SHP77 (cell line): ENCODE measurements around the gene DNAI2.
"Not testable (repeated sequence)": the region's sequence is repeated elsewhere in the genome, so short reads cannot be mapped to it uniquely, and the experiment has no call there.

Source experiments
- DNase-seq, 2 experiments: peaks; one replicate each; lab custom pipeline; 2025; lab: John Stamatoyannopoulos, UW

The DNAI2 gene

GRCh38 chr17:74245145-74245831 lies 28.7 kb upstream of the DNAI2 start:
- no peak for DNase-seq

- DNase-seq: no peak
Observed at GRCh38 chr17:74245871-74246270, 28.2 kb upstream of the DNAI2 start.

DNA sequence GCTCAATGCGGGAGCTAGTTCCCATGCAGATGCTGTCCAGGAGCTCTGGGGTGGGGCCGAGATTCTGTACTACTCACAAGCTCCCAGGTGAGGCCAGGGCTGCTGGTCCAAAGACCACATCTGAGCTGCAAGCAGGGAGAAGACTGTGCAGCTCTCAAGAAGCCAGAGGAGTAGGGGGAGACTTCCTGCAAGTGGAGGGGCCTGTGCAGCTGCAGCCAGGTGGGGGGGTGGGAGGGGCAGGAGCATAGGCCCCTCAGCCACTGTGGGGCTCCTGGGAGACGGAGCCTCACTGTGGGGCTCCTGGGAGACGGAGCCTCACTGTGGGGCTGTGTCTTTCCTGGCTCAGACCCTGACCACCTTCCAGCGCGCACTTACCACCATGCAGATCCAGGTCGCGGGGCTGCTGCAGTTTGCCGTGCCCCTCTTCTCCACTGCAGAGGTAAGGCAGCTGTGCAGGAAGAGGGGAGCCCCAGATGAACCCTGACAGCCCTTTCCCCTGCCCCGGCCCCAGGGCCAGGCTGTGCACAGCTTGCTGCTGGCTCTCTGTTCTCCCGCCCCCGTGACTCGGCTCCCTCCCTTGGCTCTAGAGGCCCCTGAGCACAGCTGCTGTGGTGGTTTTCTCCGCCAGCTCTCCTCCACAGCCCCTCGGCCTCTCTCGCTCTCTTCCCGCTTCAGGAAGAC lies 24.3 kb upstream of the DNAI2 start:
- DNase-seq: no peak

DNA sequence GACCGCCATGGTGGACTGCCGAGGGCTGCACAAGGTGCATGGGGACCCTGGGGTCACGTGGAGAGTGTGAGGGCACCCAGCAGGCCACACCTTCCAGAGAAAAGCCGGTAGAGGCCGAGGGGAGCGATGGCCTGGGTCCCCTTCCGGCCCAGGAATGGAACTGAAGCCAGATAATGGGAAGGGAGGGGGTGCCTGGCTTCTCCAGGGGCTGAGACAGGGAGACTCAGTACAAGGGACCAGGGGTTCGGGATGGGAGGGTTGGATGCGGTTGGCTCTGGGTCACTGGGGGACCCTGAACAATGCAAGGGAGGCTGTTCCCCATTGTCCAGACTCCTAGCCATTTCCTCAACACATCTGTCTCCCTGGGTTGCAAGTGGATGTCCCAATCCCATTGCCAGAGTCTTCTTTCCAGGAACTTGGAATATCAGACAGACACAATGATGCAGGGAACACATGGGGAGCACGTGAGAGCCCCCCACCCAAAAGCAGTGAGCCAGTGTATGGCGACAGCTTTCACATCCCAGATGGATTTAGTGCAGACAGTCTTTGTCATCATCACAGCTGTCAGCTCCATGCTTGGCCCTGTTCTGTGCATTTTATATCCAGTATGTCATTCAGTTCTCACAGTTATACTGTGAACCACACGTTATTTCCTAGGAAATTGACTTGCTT lies 23.6 kb upstream of the DNAI2 start:
- DNase-seq: no peak

DNA sequence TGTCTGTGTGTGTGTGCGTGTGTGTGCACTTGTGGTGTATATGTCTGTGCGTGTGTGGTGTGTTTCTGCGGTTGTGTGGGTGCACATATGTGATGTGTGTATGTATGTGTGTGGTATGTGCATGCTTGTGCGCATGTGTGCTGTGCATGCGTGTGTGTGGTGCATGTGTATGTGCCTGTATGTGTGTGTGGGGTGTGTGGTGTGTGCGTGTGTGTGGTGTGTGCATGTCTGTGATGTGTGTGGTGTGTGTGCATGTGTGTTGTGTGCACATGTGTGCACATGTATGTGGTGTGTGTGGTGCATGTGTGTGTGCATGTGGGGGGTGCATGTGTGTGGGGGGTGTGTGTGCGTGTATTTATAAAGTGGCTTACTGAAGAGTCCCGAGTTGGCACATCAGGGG lies 23.0 kb upstream of the DNAI2 start:
- no peak for DNase-seq

GRCh38 chr17:74251569-74251968 lies 22.5 kb upstream of the DNAI2 start:
- DNase-seq: no peak

DNA sequence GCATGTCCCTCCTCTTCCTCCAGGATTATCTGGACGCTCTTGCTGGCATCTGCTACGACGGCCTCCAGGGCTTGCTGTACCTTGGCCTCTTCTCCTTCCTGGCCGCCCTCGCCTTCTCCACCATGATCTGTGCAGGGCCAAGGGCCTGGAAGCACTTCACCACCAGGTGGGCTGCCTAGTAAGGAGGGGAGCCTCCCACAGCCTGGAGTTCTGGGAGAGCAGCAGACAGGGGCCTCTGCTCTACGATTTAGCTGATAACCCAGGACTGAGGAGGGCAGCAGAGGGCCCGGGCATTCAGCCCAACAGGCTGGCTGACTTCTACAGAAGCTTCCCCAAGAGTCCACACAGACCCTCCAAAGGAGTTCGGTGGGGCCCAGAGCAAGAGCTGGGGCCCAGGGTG lies 21.8 kb upstream of the DNAI2 start:
- no peak for DNase-seq

DNA sequence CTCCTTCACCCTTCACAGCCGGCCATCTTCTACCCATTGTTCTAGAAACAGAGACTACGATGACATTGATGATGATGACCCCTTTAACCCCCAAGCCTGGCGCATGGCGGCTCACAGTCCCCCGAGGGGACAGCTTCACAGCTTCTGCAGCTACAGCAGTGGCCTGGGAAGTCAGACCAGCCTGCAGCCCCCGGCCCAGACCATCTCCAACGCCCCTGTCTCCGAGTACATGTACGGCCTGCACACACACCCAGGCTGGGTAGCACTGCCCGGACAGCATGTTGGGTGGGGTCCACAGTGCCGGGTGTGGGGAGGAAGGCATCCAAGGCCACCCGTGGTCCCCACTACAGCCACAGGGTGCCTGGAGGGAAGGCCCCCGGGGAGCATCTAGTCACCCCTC lies 21.0 kb upstream of the DNAI2 start:
- DNase-seq: no peak

- DNase-seq: no peak
Observed at GRCh38 chr17:74257311-74257710, 16.7 kb upstream of the DNAI2 start.

DNA sequence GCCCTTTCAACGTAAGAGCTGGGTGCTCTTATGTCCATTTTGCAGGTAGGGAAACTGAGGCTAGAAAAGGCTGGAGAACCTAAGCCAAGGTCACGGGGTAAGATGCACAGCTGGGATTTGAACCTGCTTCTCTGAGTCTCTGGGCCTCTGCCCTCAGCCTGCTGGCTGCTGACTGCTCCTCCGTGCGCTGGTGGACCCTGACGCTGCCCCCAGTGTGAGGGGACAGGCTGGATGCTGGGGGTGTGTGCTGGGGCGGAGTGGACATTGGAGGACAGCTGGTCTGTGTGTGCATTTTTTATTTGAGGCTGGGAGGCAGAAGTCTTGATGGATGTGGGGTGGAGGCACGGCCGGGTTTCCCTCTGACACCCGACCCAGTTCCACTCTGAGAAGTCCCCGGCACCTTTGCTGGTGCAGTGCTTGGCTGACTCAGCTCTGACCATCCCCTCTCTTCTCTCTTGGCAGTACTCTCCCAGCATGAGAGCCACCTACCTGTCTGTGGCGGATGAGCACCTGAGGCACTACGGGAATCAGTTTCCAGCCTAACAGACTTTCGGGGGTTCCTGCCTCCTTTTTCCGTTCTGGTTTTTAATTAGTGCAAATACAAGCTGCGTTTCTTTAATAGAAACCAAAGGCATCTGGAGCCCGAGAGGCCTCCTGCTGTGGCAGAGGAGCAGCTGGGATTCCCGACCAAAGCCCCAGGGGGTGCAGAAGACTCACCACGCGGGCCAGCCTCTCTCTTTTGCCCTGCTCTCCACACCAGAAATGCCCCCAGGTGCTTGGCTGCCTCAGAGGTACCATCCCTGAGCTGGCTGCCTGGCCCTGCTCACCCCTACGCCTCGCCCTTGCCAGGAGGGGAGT lies 14.1 kb upstream of the DNAI2 start:
- DNase-seq: no peak

GRCh38 chr17:74260525-74260850 lies 13.5 kb upstream of the DNAI2 start:
- DNase-seq: no peak

DNA sequence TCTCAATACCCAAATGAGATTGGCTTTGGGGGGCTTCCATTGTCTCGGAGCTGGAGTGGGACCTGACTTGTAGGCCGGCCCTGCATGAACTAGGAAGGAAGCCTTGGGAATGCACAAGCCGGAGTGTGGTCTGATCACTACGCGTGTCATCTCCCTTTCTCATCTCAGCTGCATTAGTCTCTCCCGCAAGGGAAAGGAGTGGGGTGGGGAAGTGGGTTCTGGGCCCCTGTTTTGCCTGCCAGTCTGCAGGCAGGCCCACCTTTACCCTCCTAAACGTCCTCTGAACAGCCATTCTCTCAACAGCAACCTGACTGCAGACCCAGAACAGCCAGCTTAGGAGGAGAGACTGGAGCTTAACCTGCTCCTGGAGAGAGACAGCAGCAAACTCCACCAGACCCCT lies 11.4 kb upstream of the DNAI2 start:
- DNase-seq: no peak

- DNase-seq: not testable (repeated sequence)
Observed at GRCh38 chr17:74267054-74267453, 7.0 kb upstream of the DNAI2 start.

- no peak for DNase-seq
Observed at GRCh38 chr17:74267579-74267978, 6.5 kb upstream of the DNAI2 start.

DNA sequence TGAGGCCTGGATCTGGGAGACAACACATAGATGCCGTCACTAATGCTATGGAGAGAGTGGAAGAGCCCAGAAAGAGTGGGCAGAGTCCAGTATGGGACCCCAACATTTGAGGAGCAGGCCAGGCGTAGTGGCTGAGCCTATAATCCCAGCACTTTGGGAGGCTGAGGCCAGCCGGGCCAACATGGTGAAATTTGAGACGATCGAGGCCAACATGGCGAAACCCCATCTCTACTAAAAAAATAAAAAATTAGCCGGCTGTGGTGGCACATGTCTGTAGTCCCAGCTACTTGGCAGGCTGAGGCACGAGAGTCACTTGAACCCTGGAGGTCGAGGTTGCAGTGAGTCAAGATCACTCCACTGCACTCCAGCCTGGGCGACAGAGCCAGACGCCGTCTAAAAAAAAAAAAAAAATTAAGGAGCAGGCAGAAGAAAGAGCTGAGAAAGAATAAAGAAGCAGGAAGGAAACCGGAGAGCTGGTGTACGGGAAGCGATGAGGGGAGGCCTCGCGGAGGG lies 6.0 kb upstream of the DNAI2 start:
- no peak for DNase-seq

GRCh38 chr17:74268558-74268957 lies 5.5 kb upstream of the DNAI2 start:
- no peak for DNase-seq

DNA sequence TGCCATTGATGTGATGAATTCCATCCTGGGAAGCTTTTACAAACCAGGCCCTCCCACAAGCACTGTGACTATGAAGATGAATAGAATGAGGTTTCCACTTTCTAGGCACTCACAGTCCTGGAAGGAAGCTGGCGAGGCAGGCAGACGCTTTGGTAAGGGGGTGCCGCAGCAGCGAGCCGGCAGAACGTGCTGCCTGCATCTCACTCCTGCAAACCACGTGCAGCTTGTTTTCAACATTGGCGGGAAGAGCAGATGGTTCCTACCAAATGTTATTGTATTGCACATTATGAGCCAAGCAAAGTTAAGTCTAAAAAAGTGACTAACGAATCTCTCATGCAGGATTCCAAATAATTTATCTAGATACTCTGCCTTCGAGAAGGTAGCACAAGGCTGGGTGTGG lies 3.7 kb upstream of the DNAI2 start:
- no peak for DNase-seq

- no peak for DNase-seq
Observed at GRCh38 chr17:74271281-74271680, 2.8 kb upstream of the DNAI2 start.

- no peak for DNase-seq
Observed at GRCh38 chr17:74271901-74272561, 2.0 kb upstream of the DNAI2 start.

GRCh38 chr17:74272731-74273201 lies 1.3 kb upstream of the DNAI2 start:
- DNase-seq: no peak

GRCh38 chr17:74274709-74275340 lies 791 bp downstream of the DNAI2 start:
- DNase-seq: no peak
